GM21381 (cell line): ENCODE data around the gene WSCD1.

ENCODE experiments used
- ATAC-seq: cut with Tn5 transposase; IDR thresholded peaks from one replicate; pipeline ENCODE4 v1.9.1; 2021; ENCODE audit warnings: mild to moderate bottlenecking, moderate library complexity; ENCODE audit not compliant: unreplicated experiment

Gene WSCD1

DNA sequence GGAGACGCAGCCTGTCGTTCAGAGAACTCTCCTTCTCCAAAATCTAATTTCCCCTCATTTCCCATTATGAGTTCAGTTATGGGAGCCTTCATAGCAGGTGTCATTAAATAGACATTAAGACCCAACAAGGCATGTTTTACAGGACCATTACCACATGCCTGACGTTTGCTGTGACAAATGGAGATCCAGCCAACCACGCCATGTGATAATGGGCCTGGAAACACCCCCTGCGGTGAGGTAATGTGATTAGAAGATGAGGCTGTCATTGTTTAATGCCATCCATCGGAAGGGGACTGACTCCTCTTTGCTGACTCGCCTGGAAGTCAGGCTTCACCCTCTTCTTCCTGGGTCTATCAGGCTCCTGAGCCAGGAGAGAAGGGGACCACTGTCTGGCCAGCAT is 76.9 kb downstream of the WSCD1 start:
- ATAC-seq, result no peak

DNA sequence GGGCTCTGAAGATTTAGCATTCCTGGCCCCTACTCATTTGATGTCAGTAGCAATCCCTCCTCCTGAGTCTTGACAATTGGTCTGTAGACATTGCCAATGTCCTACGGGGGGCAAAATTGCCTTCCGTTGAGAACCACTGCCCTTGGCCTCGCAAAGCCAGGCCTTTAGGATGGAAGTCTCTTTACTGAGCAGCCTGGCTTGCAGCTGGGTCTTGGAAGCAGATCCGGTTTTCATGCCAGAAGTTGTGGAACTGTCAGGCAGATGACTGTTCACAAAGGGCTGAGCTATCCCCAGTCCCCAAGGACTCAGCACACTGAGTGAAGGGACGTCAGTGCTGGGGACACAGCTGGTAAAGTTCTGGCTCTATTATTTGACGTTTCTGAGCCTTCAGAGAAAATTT is 83.2 kb downstream of the WSCD1 start:
- ATAC-seq, result no peak

DNA sequence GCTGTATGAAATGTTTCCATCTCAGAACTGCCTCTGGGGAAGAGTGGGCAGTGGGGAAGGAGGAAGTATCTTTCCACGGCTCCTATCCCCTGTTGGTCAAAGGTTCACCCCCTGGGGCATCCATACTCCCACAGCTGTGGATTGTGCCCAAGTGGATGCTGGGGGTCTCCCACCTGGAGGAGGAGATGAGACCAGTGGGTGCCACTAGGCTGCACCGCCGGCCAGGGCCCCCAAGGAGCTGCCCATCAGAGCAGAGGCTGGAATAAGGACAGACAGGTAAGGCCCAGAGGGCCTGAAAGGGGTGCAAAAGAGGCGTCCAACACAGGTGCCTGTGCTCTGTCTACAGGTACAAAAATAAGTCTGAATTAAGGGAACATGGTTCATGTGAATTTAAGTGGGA is 87.5 kb downstream of the WSCD1 start:
- no peak for ATAC-seq

DNA sequence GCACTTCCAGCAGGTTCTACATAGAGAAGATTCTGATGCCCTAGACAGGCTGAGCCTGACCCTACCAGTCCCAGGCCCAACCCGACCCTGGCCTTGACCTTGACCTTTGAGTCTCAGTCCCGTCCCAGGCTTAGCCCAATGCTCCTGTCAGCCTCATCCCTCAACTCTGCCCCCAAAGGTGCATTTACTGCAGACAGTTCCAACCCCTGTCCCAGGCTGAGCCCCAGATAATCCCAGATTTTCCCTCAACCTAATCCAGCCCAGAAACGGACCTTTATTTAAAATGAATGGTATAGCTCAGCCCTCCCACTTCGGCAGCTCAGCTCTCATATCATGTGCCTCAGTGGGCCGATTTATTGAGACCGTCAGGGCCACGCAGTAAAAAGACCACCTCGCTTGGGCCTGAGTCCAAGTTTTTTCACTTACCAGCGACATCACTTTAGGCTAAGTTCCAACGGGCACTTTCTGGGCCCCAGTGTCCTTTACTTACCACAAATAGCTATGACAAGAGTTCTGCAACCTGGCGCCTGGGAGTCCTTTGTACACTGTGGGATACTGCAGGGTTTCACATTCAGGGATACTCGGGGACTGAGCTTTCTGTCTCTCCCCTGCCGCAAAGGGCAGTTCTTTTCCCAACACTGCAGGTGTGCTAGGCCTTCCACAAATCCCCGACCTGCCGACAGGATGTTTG is 89.5 kb downstream of the WSCD1 start:
- ATAC-seq, result no peak

DNA sequence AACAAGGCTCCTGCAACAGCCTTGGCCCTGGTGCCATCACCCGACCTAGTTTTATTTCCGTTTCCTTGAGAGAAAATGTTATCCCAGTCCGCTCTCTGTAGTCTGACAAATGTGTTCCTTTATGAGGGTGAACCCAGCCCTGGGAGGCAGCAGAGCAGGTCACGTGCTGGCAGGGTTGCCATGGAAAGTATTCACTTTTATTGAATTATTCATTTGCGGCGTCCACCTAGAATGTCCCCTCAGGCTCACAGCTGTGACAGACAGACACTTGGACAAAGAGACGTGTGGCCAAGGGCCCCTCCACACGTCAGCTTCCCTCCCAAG is 90.0 kb downstream of the WSCD1 start:
- no peak for ATAC-seq

DNA sequence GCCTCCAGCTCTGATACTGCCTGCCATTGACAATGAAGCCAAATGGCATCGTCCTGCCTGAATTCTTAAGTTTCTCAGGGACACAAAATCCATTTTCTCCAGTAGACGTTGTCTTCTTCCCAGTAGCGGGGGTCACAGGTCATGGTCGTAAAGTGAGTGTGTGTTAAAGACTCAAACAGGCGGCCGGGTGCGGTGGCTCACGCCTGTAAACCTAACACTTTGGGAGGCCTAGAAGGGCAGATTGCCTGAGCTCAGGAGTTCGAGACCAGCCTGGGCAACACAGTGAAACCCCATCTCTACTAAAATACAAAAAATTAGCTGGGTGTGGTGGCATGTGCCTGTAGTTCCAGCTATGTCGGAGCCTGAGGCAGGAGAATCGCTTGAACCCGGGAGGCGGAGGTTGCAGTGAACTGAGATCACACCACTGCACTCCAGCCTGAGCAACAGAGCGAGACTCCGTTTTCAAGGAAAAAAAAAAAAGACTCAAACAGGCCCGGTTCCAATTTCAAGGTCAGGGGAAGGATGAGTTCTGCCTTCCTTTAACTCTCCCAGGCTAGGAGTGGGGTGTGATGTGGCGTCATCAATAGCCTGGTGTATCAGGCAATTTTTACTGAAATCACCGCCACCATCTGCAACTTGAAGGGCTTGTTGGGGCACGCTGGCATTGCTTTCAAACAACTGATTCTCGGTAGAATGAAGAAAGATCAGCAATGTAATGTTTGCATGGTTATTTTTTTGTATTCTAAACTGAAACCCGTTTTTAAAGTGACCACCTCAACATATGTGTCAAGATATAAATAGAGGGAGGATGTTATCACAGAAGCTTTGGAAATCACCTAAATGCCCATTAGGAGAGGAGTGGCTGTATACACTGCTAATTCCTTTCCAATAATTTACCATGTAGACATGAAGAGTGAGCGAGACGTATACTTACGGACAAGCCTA is 91.0 kb downstream of the WSCD1 start:
- no peak for ATAC-seq

DNA sequence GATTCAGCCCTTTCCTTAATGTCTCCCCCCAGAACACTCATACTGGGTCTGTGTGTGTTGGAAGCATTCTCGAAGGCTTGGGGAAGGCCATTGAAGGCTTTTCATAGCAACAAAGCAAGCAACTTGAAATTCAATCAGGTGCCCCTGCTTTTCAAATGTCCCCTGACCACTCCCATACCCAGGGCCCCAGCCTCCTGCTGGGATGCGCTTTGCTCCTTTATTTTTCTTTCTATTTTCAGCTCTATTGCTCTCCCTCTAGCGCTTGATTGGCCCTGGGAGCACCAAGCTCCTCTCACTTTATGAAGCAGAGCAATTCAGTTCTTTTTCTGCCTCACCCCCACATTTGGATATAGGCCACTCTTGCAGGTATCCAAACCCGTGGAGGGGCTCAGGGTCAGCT is 92.0 kb downstream of the WSCD1 start:
- no peak for ATAC-seq

DNA sequence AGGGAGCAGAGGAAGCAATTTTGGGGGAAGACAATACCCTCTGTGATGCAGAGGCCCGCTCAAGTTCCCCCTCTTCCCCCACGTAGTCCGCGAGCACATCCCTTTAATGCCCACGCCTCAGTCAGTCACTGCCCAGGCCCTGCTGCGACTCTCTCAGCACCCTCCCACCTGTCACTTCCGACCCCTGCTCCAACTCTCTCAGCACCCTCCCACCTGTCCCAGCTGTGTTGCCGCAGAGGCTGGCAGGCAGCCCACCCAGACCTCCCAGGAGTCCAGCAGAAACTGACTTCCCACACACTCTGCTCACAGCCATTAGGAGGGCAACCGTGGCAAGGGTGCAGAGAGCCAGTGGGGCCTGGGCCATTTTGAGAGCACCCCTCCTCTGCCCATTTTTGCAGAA is 92.7 kb downstream of the WSCD1 start:
- ATAC-seq, result no peak

DNA sequence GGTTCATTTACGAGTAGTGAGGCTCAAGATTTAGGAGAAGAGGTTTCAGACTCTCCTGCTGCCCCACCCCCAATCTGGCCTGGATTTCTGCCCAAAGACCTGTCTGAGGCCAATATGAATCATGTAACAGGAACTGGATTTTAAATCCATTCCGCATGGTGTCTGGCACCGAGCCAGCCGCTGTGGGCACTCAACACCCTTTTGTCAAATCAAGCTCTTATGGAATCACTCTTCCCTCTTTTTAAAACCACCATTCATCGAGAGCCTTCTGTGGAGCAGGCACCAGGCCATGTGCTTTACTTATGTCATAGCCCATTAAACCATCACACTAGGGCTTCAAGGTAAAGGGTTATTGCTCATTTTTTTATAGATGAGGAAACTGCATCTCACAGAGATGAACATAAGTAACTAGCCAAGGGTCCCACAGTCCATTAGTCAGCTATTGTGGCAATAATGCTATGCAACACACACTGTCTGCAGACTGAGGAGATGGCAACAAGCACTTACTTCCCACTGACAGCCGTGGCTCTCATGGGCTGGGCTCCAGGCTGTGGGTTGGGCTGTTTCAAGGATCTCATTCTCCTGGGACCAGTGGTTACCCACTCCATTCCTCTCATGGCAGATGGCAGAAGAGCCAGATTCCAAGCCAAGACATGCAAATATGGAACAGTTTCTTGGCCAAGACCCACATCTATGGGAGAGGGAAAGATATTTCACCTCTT is 93.6 kb downstream of the WSCD1 start:
- ATAC-seq, result no peak

DNA sequence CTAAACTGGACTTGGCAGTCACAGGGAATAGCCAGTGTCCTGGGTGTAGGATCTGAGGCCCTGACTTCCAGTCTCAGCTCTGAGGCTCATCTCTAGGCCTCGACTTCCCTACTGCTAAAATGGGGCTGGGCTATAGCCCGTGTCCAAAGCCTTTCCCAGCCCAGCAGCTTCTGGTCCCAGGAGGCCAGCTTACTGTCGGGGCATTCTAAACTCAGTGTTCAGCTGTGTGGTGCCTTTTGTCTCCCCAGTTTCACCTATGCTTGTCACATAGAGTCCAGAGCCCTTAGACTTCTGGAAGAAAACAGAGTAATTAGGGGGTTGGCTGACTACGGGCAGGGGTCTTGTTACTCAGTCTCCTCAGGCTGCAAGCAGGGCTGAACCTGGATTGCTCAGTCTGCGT is 94.8 kb downstream of the WSCD1 start:
- ATAC-seq, result no peak

DNA sequence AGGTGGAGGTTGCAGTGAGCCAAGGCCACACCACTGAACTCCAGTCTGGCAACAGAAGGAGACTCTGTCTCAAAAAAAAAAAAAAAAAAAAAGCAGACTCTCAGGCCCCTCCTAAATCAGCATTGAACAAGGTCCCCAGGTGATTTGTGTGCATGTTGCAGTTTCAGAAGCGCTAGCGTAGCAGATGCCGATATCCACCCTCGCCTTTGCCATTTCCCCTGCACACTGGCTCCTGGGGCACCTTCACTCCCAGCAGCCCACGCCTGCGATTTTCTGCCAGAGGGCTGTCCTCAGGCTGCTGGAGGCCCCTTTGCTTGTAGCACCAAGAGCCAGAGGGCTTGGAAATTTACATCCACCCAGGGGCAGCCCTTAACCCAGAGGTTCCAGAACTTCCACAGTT is 95.6 kb downstream of the WSCD1 start:
- ATAC-seq, result no peak

DNA sequence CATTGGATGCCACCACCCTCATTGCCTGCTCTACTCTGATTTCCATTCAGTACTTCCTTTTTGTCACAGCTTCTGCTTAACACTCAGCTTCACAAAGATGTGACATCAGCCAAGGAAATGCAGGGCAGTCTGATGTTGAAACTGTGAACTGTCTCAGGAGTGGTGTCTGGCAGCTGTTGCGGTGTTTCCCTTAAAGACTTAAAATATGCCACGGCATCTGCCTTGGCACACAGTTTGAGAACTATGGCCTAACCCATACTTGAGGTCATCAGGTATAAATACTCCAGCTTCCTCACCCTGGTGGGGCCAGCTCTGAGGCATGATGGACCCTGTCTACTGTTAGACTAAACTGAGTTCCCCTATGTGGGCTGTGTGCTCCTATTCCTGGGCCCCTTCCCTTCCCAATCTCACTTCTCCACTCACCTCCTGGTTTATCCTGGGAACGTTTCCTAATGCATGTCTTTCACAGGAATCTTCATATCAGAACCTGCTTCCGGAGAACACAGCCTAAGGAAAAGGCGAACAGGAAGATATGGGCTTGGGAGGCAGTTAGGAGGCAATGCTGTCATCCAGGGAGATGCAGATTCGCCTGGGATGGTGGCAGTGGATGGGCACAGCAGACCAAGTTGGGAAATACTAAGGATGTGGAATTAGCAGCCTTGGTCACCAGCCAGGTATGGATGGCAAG is 96.5 kb downstream of the WSCD1 start:
- no peak for ATAC-seq

DNA sequence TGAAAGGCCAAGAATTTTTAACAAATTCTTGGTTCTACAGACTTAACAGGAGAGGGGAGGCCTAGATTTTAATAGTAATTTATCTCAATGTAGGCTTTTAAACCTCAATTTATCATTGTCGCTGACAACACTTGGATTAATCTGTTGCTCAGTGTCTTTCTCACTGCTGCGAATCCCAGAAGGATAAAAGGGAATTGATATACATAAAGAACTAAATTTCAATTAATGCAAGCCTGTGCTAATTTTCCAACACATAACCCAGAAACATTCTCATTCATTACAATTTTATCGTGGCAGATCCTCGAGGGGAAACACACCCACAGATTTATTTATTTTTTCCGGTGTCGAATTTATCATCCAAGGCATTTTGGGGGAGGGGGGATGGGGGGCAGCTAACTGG is 98.1 kb downstream of the WSCD1 start:
- ATAC-seq, result no peak

DNA sequence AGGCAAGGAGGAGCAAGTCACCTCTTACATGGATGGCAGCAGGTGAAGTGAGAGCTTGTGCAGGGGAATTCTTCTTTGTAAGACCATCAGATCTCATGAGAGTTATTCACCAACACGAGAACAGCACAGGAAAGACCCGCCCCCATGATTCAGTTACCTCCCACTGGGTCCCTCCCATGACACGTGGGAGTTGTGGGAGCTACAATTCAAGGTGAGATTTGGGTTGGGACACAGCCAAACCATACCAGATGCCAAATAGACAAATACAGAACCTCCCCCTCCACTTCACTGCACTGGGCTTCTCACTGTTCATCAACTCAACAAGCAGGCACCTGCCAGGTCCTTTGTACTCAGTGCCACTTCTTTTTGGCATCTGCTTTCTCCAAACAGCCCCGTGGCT is 100.2 kb downstream of the WSCD1 start:
- no peak for ATAC-seq

DNA sequence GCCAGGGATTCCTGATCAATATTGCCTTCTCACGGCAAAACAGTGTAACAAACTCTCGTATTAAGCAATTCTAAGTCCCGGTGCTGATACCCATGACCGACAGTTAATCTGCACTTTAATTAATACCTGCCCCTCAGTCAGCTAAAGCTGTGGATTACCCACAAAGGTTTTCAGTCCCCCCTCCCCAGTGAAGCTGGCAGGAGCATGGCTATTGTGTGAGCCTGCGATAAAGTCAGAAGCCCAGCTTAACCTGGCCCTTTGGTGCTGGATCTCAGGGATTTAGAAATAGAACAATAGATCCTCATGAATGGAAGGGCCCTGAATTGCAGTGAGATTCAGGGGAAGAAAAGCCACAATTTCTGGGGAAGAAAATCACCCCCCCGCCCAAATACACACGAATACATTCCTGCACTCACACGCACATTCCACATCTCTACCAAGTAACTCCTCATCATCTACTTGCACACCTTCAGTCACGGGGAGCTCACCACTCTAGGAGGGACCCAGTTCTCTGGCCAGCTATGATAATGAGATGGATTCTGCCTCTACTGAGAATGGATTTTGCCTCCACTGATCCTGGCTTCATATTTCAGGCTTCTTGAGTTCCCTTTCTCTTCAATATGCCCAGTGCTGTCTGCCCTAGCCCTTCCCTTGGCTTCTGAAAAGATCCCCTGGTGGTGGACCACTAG is 102.6 kb downstream of the WSCD1 start:
- ATAC-seq, result no peak

DNA sequence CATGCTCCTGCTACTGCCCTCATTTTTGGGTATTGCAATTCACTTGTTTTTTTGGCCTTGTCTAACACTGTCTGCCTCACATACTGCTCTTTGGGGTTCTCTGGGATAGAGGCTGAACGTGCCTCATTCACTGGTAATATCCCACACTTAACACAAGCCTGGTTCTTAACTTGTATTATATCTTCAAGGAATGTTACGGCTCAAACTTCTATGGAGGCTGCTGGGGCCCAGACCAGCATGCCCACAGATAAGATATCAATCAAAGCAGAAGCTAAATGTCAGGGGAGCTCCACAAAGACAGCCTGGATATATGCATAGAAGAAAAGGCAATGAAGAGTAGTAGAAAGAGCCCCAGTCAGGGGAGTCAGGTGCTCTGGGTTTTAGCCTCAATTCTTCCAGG is 103.5 kb downstream of the WSCD1 start:
- no peak for ATAC-seq
